Skeletal muscle tissue (tissue), 4 donors: ENCODE measurements around the gene TSEN54. TPM values are rescaled to one million over a fixed set of nuclear protein-coding genes. Genes with fewer than 3 reads are reported as not detected.
"Not testable (repeated sequence)": the region's sequence is repeated elsewhere in the genome, so short reads cannot be mapped to it uniquely, and the experiment has no call there.

Experiments used
- H3K27ac ChIP-seq: one replicate; pipeline ENCODE4 v1.7.0; 2013; ENCODE audit warnings: mild to moderate bottlenecking, low read depth, low read length, inconsistent platforms
- H3K27me3 ChIP-seq, 3 donors: one replicate each; pipeline ENCODE4 v1.7.0; 2013; ENCODE audit warnings: low read length in 3 of 3; ENCODE audit not compliant: control insufficient read depth in 3 of 3, insufficient read depth in 3 of 3
- H3K36me3 ChIP-seq, 3 donors: one replicate each; pipeline ENCODE4 v1.7.0; 2013; ENCODE audit warnings: low read length in 3 of 3; ENCODE audit not compliant: control insufficient read depth in 3 of 3, insufficient read depth in 3 of 3
- H3K4me1 ChIP-seq, 3 donors: one replicate each; pipeline ENCODE4 v1.7.0; 2013; ENCODE audit warnings: low read length in 3 of 3, mild to moderate bottlenecking in 3 of 3; ENCODE audit not compliant: control insufficient read depth in 3 of 3, insufficient read depth in 3 of 3
- H3K4me3 ChIP-seq, 3 donors: one replicate each; pipeline ENCODE4 v1.7.0; 2013; ENCODE audit warnings: low read length in 3 of 3
- H3K9ac ChIP-seq, 3 donors: one replicate each; pipeline ENCODE4 v1.7.0; 2013; ENCODE audit warnings: low read length in 3 of 3, mild to moderate bottlenecking in 3 of 3, moderate library complexity in 2 of 3, low read depth in 1 of 3
- H3K9me3 ChIP-seq, 3 donors: one replicate each; pipeline ENCODE4 v1.7.0; 2013; ENCODE audit warnings: low read length in 3 of 3; ENCODE audit not compliant: control insufficient read depth in 3 of 3
- total RNA-seq: library from RNA; depleted of rRNA; stranded (reverse); fragments of >200 nt; gene quantifications from one replicate; pipeline ENCODE4 v1.2.3, GENCODE V29; 2014
- donor health status: Osteomylitis.

TSEN54 gene
- total RNA-seq, 1 donor from 2014 or later, result 15.7 TPM

DNA sequence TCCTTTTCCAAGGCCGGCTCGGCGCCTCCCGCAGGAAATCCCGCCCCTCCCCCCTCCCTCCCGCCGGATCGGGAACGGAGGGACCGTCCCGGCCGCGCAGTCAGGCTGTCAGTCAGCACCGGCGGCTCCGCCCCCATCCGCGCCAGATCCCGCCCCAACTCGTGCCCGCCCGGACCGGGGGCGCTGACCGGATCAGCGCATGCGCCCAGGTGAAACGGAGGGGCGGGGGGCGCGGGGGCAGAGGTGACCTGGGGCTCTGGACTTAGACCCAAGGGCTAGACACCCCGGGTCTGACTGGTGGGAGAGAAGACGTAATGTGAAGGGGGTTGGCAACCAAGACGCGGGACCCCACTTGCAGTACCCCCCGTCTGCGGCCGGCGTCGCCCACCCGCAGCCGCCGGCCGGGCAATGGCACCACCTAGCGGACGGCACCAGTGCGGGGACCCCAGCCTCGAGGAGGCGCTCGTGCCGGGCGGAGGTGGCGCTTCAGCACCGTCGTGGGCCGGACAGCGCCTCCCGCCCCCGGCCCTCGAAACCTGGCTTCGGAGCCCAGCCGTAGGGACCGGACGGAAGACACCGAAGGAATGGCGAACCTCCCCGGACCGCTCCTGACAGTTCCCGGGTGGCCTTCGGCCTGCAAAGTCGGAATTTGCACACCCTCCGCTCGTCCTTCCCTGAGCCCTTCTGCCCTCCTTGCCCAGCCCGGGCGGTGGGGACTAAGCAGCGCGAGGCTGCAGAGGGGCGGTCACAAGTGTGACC is 653 bp upstream of the TSEN54 start, which contains the start of gene CASKIN2:
TSS of gene CASKIN2 (minus strand) at position 42 of the 759 bp plus-strand sequence. CDS start 1,733 bp downstream, outside the sequence.
- H3K4me1 ChIP-seq, result peaks cover 41 to 57% (median 55%) of the 10 kb centered on the region in 3 donors

GRCh38 chr17:75516619-75517296 is 430 bp downstream of the TSEN54 start:
- no peak overlapping the region for H3K27ac ChIP-seq
- H3K4me3 ChIP-seq, result peak overlapping the region; percentile 65 to 88 (median 73)
- H3K9me3 ChIP-seq, result no peaks in the 10 kb centered on the region
- H3K36me3 ChIP-seq, result peaks cover 19 to 24% (median 19%) of the 10 kb centered on the region in 3 donors
- peaks cover 35 to 49% (median 46%) of the 10 kb centered on the region in 3 donors for H3K4me1 ChIP-seq
- no peaks in the 10 kb centered on the region for H3K27me3 ChIP-seq
- H3K9ac ChIP-seq, result peak overlapping the region in 2 of 3 donors; percentile 62 to 79

More for the DNA sequence above, 653 bp upstream of the TSEN54 start, which contains the start of gene CASKIN2:
- Histone ChIP-seq H3K9ac (peak within 1 kb of the TSS; percentile 87 to 90 (median 87)), H3K4me3 (peak within 1 kb of the TSS; percentile 85 to 88 (median 88)), H3K27me3 (no peaks in the 10 kb centered on the region), H3K27ac (peak within 1 kb of the TSS; percentile 91), H3K9me3 (no peaks in the 10 kb centered on the region), H3K36me3 (peaks cover 17 to 25% (median 21%) of the 10 kb centered on the region in 3 donors)

DNA sequence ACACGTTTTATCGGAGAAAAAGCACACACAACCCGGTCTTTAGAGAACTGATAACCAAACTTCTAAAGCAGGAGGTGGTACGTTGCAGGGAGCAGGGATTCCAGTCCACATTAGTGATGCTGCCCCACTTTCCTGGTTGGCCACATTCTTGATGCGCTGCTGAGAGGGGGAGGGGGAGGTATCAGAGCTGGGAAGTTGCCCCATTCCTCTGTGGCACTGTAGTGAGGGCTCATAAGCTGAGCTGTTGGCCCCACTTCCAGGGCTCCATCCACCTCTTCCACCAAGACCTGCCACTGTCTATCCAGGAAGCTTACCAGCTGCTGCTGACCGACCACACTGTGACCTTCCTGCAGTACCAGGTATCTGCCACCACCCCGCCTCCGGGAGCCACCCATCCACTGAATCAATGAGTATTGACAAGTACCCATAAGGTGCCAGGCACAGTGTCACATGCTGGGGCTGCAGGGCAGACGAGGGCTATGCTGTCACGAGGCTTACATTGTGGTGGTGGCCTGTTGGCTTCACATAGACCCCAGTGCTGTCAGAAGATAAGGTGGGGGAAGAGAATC is 1.1 kb downstream of the TSEN54 start:
- no peaks in the 10 kb centered on the region for H3K9me3 ChIP-seq
- peaks cover 16 to 25% (median 19%) of the 10 kb centered on the region in 3 donors for H3K36me3 ChIP-seq
- peaks cover 28 to 42% (median 40%) of the 10 kb centered on the region in 3 donors for H3K4me1 ChIP-seq
- no peaks in the 10 kb centered on the region for H3K27me3 ChIP-seq
- H3K27ac ChIP-seq, result no peak overlapping the region
- H3K9ac ChIP-seq, result peak overlapping the region in 2 of 3 donors; percentile 62 to 79
- H3K4me3 ChIP-seq, result peak overlapping the region; percentile 65 to 88 (median 73)

- H3K9ac ChIP-seq, result no peak overlapping the region
- H3K36me3 ChIP-seq, result peaks cover 16 to 24% (median 19%) of the 10 kb centered on the region in 3 donors
- no peak overlapping the region for H3K27ac ChIP-seq
Measured at GRCh38 chr17:75518201-75518600, 1.9 kb downstream of the TSEN54 start.

DNA sequence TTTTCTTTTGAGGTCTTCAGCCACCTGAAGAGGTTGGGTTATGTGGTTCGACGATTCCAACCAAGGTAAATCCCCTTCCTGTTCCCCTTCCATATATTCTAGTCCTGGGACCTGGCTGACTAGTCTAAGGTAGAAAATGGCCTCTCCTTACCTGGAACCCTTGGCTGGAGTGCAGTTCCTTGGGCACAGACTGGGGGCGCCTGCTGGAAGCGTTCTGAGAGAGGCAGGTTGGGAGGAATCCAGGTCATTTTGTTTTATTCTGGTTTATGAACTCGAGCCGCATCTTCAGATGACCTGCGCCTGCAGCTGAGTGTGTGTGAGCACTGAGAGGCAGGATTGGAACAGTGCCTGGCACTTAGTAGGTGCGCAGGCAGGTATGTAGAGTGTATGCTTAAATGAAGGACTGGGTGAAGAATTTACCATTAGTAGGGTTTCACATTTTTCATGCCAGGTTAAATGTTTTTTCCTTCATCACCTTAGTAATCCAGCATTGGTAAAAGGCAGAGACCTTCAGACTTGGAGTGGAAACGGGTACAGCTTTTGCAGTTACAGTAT is 2.7 kb downstream of the TSEN54 start:
- H3K36me3 ChIP-seq, result peaks cover 16% of the 10 kb centered on the region in 3 donors
- H3K9me3 ChIP-seq, result no peaks in the 10 kb centered on the region
- H3K4me1 ChIP-seq, result peaks cover 13 to 26% (median 23%) of the 10 kb centered on the region in 3 donors
- no peak overlapping the region for H3K4me3 ChIP-seq
- no peak overlapping the region for H3K27ac ChIP-seq
- H3K9ac ChIP-seq, result no peak overlapping the region
- H3K27me3 ChIP-seq, result no peaks in the 10 kb centered on the region

More at GRCh38 chr17:75518201-75518600, 1.9 kb downstream of the TSEN54 start:
- Histone ChIP-seq H3K27me3 (no peaks in the 10 kb centered on the region), H3K4me3 (no peak overlapping the region), H3K4me1 (peaks cover 22 to 34% (median 32%) of the 10 kb centered on the region in 3 donors), H3K9me3 (no peaks in the 10 kb centered on the region)

DNA sequence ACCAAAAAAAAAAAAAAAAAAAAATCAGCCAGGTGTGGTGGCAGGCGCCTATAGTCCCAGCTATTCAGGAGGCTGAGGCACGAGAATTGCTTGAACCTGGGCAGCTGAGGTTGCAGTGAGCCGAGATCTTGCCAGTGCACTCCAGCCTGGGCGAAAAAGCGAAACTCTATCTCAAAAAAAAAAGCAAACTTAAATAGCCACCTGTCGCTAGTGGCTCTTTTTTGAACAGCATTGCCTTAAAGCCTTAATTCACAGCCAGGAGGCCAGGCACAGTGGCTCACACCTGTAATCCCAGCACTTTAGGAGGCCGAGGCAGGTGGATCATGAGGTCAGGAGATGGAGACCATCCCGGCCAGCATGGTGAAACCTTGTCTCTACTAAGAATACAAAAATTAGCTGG is 4.1 kb downstream of the TSEN54 start:
- Histone ChIP-seq H3K4me1 (peaks cover 12 to 18% (median 16%) of the 10 kb centered on the region in 3 donors), H3K36me3 (peaks cover 15 to 16% (median 16%) of the 10 kb centered on the region in 3 donors)
- not testable (repeated sequence) for H3K27ac ChIP-seq, H3K4me3 ChIP-seq, H3K27me3 ChIP-seq, H3K9ac ChIP-seq, H3K9me3 ChIP-seq

DNA sequence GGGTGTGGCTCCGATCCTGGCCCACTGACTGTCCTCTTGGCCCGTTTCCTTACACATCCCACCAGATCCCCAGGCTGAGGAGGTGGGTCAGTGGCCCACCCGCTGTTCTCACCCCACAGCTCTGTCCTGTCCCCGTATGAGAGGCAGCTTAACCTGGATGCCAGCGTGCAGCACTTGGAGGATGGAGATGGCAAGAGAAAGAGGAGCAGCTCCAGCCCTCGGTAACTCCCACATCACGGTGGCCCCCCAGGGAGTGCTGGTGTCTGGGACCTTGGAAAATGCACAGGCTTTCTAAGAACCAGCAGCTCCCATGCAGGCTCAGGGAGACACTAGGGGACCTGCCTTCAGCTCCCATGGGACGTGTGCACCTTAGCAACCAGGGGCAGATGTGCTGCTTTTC is 5.0 kb downstream of the TSEN54 start:
- Histone ChIP-seq H3K27ac (no peak overlapping the region), H3K9ac (no peak overlapping the region), H3K4me3 (no peak overlapping the region), H3K36me3 (peaks cover 15 to 16% (median 16%) of the 10 kb centered on the region in 3 donors), H3K9me3 (no peaks in the 10 kb centered on the region), H3K27me3 (peaks cover 0 to 3% (median 2%) of the 10 kb centered on the region in 3 donors), H3K4me1 (peaks cover 15 to 21% (median 20%) of the 10 kb centered on the region in 3 donors)

DNA sequence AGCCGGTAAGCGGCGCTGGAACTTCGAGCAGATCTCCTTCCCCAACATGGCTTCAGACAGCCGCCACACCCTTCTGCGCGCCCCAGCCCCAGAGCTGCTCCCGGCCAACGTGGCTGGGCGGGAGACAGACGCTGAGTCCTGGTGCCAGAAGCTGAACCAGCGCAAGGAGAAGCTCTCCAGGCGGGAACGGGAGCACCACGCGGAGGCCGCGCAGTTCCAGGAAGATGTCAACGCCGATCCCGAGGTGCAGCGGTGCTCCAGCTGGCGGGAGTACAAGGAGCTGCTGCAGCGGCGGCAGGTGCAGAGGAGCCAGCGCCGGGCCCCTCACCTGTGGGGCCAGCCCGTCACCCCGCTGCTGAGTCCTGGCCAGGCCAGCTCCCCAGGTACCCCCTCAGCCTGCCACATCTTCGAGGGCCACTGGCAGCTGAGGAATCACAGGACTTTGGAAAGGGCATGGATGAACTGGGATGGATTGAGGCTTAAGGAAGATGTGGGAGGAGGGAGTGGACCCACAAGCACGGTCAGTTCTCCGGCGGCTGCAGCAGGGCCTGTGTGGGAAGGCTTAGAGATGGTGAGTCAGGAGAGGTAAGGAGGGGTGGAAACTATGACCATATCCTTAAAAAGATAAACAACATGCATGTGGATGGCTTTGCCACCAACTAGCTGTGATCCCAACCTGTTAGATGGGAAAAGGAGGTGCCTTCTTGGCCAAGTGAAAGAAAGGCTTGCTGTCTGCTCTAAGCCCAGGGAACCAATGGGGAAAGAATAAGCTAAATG is 5.8 kb downstream of the TSEN54 start:
- Histone ChIP-seq H3K27ac (no peak overlapping the region), H3K9me3 (no peaks in the 10 kb centered on the region), H3K4me1 (peaks cover 19 to 20% (median 19%) of the 10 kb centered on the region in 3 donors), H3K9ac (no peak overlapping the region), H3K4me3 (no peak overlapping the region), H3K36me3 (peaks cover 15 to 16% (median 16%) of the 10 kb centered on the region in 3 donors), H3K27me3 (peaks cover 0 to 7% (median 6%) of the 10 kb centered on the region in 3 donors)

- H3K9me3 ChIP-seq, result no peaks in the 10 kb centered on the region
- H3K9ac ChIP-seq, result no peak overlapping the region
- no peak overlapping the region for H3K27ac ChIP-seq
- H3K36me3 ChIP-seq, result peaks cover 10 to 16% (median 13%) of the 10 kb centered on the region in 3 donors
- H3K27me3 ChIP-seq, result peaks cover 0 to 7% (median 6%) of the 10 kb centered on the region in 3 donors
- no peak overlapping the region for H3K4me3 ChIP-seq
- peaks cover 8 to 13% (median 11%) of the 10 kb centered on the region in 3 donors for H3K4me1 ChIP-seq
Measured at GRCh38 chr17:75523647-75524046, 7.3 kb downstream of the TSEN54 start.
